SKM-1 (cell line): ENCODE measurements around the gene TRIM6.
"Not testable (repeated sequence)": the region's sequence is repeated elsewhere in the genome, so short reads cannot be mapped to it uniquely, and the experiment has no call there.

ENCODE experiments used
- DNase-seq: peaks from one replicate; lab custom pipeline; 2025; ENCODE audit not compliant: unreplicated experiment; lab: John Stamatoyannopoulos, UW

Gene TRIM6

GRCh38 chr11:5596607-5597201 is at the start of gene TRIM6:
Gene TRIM6 (plus strand): TSS chr11:5596637. CDS start chr11:5596898, 261 bp downstream.
- no peak for DNase-seq

- DNase-seq, result no peak
Observed at GRCh38 chr11:5547982-5548381, 48.5 kb upstream of the TRIM6 start.

GRCh38 chr11:5548440-5548839 is 48.0 kb upstream of the TRIM6 start, which contains the start of gene OR52H1:
Gene OR52H1 (minus strand): TSS chr11:5548540. CDS start chr11:5545505, 3,035 bp downstream.
- no peak for DNase-seq

GRCh38 chr11:5550440-5551095 is 45.9 kb upstream of the TRIM6 start:
- no peak for DNase-seq

- DNase-seq, result no peak
Observed at GRCh38 chr11:5553343-5553742, 43.1 kb upstream of the TRIM6 start.

- no peak for DNase-seq
Observed at GRCh38 chr11:5556596-5557188, 39.7 kb upstream of the TRIM6 start.

GRCh38 chr11:5557751-5558150 is 38.7 kb upstream of the TRIM6 start:
- no peak for DNase-seq

GRCh38 chr11:5564259-5565019 is 32.0 kb upstream of the TRIM6 start:
- DNase-seq, result no peak

- DNase-seq, result no peak
Observed at GRCh38 chr11:5574654-5575053, 21.8 kb upstream of the TRIM6 start.

GRCh38 chr11:5575152-5575551 is 21.3 kb upstream of the TRIM6 start:
- no peak for DNase-seq

- no peak for DNase-seq
Observed at GRCh38 chr11:5577101-5577500, 19.3 kb upstream of the TRIM6 start.

- no peak for DNase-seq
Observed at GRCh38 chr11:5580577-5580976, 15.9 kb upstream of the TRIM6 start, which contains the start of gene OR52B6. Gene OR52B6 (plus strand): TSS chr11:5580877. CDS start chr11:5580877, 0 bp downstream.

- DNase-seq, result no peak
Observed at GRCh38 chr11:5581014-5581413, 15.4 kb upstream of the TRIM6 start.

- DNase-seq, result not testable (repeated sequence)
Observed at GRCh38 chr11:5584458-5584857, 12.0 kb upstream of the TRIM6 start.

GRCh38 chr11:5589906-5590305 is 6.5 kb upstream of the TRIM6 start:
- DNase-seq, result not testable (repeated sequence)

- DNase-seq, result no peak
Observed at GRCh38 chr11:5591613-5592012, 4.8 kb upstream of the TRIM6 start.

GRCh38 chr11:5592615-5593014 is 3.8 kb upstream of the TRIM6 start:
- DNase-seq, result no peak

- DNase-seq, result no peak
Observed at GRCh38 chr11:5593146-5593545, 3.3 kb upstream of the TRIM6 start.

- DNase-seq, result no peak
Observed at GRCh38 chr11:5597953-5598352, 1.5 kb downstream of the TRIM6 start.

GRCh38 chr11:5600374-5600851 is 4.0 kb downstream of the TRIM6 start:
- DNase-seq, result no peak

- not testable (repeated sequence) for DNase-seq
Observed at GRCh38 chr11:5602791-5603190, 6.4 kb downstream of the TRIM6 start.
